ENCODE data around the gene WARS2. TPM values are rescaled to one million over a fixed set of nuclear protein-coding genes. Genes with fewer than 3 reads are reported as not detected.

The WARS2 gene
- polyA plus RNA-seq, 2 of the 4 experiments (the other 2 are of a cell fraction), result 5.9 to 7.9 TPM

DNA sequence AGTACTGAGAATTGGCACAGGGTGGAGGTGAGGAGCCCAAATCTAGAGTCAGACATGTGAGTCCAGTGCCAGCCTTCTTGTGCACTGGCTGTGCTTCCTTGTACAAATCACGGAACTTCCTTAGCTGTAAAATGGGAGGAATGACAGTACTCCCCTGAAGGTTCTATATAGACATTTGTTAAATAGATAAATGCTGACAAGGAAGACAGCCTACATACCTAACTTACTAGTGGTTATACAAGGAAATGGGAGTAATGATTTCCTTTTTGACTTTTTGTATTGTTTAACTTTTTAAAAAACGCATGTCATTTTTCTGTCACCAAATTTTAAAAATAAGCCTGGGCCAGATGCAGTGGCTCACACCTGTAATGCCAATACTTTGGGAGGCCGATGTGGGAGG lies 50.2 kb downstream of the WARS2 start:
- DNase-seq (ENCODE audit: low read depth in 1 of 2, low spot score in 1 of 2) (no peak), ATAC-seq (no peak), FAIRE-seq (no peak)
- TF ChIP-seq EP300 (IDR thresholded peaks at IDR 0.05) (no peak), TFCP2L1 (CRISPR knock-in tag; IDR thresholded peaks at IDR 0.05) (no peak), ZC3H11A (IDR thresholded peaks at IDR 0.05) (no peak)
- no peaks in the 10 kb centered on the region for H3K4me1 ChIP-seq
- H3K27ac ChIP-seq, result no peak overlapping the region
- no peak overlapping the region for H3K4me2 ChIP-seq
- 0 out of 3 replicates have a peak, but pooled peaks cover 2% of the 10 kb centered on the region for H3K9me3 ChIP-seq
- no peak overlapping the region for H3K4me3 ChIP-seq
- WGBS (ENCODE audit: missing lambda C conversion rate), result 92% methylated on average over 3 of the region's 3 CpGs
- ChIA-PET CTCF (no interaction called here), POLR2A (no interaction called here)

DNA sequence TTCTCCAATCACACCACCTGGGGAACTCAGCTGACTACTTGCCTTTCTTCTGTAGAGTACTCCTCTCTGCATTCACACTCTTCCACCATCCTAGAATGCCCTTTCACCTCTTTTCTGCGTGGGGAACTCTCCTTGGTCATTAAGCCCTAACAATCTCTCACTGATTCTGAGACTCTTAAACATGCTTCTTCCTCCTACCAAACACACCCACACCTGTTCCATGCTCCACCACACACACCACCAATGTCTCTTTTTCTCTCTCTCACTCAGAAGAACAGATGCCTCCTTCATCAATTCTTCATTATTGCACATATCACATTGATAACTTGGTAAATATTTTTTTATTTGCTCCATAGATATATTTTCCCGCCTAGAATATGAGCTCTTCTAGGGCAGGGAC lies 53.6 kb downstream of the WARS2 start:
- POLR2A ChIA-PET, result no interaction called here
- 69% methylated on average over 2 of the region's 2 CpGs for WGBS (ENCODE audit: missing lambda C conversion rate)
- FAIRE-seq, result no peak

DNA sequence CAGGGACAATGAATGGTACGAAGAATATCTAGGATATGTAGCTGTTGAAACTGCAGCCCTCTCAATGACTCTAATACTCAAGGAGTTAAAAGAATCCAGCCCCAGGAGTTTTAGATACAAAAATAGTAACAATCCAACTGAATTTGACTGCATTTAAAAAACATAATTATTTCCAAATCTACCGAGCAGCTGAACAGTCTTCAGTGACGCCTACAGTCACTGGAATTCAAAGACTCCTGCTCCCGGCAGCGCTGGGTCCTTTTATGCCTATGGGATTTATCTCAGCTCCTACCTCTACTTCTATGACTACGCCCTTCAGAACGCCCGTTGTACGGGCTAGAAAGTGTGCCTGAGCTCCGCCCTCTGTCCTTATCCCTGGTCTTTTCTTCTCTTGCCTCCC lies 55.7 kb downstream of the WARS2 start:
- ATAC-seq, result no peak
- Histone ChIP-seq H3K27ac (no peak overlapping the region), H3K4me1 (no peaks in the 10 kb centered on the region), H3K4me3 (no peak overlapping the region), H3K9me3 (no peaks in the 10 kb centered on the region), H3K4me2 (no peak overlapping the region)
- no peak for DNase-seq (ENCODE audit: low read depth in 1 of 2, low spot score in 1 of 2)
- FAIRE-seq, result no peak
- CTCF ChIA-PET, result no interaction called here
- 90% methylated on average over 10 of the region's 10 CpGs for WGBS (ENCODE audit: missing lambda C conversion rate)
- TF ChIP-seq RNF2 (IDR thresholded peaks at IDR 0.05; ENCODE audit: borderline replicate concordance, low read depth), result no peak
- TF ChIP-seq, protein P1, sequence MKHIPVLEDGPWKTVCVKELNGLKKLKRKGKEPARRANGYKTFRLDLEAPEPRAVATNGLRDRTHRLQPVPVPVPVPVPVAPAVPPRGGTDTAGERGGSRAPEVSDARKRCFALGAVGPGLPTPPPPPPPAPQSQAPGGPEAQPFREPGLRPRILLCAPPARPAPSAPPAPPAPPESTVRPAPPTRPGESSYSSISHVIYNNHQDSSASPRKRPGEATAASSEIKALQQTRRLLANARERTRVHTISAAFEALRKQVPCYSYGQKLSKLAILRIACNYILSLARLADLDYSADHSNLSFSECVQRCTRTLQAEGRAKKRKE (CRISPR knock-in tag; IDR thresholded peaks at IDR 0.05; ENCODE audit: low read depth), result no peak
- POLR2A ChIA-PET, result no interaction called here

More for the DNA sequence above, 53.6 kb downstream of the WARS2 start:
- ATAC-seq, result no peak
- TF ChIP-seq FOXS1 (CRISPR knock-in tag; IDR thresholded peaks at IDR 0.05), result no peak
- no peak for TF ChIP-seq JUNB (IDR thresholded peaks at IDR 0.05)
- no peak for TF ChIP-seq HES2 (IDR thresholded peaks at IDR 0.05)
- no peak for TF ChIP-seq NPAS2 (CRISPR knock-in tag; IDR thresholded peaks at IDR 0.05; ENCODE audit: borderline replicate concordance)
- Histone ChIP-seq H3K4me3 (no peak overlapping the region), H3K4me1 (no peaks in the 10 kb centered on the region), H3K4me2 (no peak overlapping the region), H3K27ac (no peak overlapping the region), H3K9me3 (0 out of 3 replicates have a peak, but pooled peaks cover 2% of the 10 kb centered on the region)
- CTCF ChIA-PET, result no interaction called here
- DNase-seq (ENCODE audit: low read depth in 1 of 2, low spot score in 1 of 2), result no peak

DNA sequence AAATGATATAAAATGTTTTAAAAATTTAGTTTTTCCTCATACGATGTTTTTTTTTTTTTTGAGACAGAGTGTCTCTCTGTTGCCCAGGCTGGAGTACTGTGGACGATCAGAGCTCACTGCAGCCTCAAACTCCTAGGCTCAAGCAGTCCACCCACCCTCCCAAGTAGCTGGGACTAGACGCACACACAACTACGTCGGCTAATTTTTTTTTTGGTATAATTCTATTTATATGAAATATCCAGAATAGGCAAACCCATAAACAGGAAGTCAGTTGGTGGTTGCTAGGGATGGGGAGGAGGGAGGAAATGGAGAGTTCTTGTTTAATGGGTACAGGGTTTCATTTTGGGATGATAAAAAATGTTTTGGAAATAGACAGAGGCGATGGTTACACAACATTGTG lies 56.5 kb downstream of the WARS2 start:
- ChIA-PET POLR2A (no interaction called here), CTCF (no interaction called here)
- H3K9me3 ChIP-seq, result no peaks in the 10 kb centered on the region
- H3K4me2 ChIP-seq, result no peak overlapping the region
- DNase-seq (ENCODE audit: low read depth in 1 of 2, low spot score in 1 of 2) (no peak), ATAC-seq (no peak), FAIRE-seq (no peak)
- no peak overlapping the region for H3K27ac ChIP-seq
- no peaks in the 10 kb centered on the region for H3K4me1 ChIP-seq
- no peak overlapping the region for H3K4me3 ChIP-seq
- WGBS (ENCODE audit: missing lambda C conversion rate), result 88% methylated on average over 6 of the region's 6 CpGs
- TF ChIP-seq, protein P2, sequence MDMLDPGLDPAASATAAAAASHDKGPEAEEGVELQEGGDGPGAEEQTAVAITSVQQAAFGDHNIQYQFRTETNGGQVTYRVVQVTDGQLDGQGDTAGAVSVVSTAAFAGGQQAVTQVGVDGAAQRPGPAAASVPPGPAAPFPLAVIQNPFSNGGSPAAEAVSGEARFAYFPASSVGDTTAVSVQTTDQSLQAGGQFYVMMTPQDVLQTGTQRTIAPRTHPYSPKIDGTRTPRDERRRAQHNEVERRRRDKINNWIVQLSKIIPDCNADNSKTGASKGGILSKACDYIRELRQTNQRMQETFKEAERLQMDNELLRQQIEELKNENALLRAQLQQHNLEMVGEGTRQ (IDR thresholded peaks at IDR 0.05), result no peak
- TF ChIP-seq HDAC2 (IDR thresholded peaks at IDR 0.05) (no peak), CHD4 (IDR thresholded peaks at IDR 0.05; ENCODE audit: borderline replicate concordance) (no peak), ZNF302 (CRISPR knock-in tag; IDR thresholded peaks at IDR 0.05) (no peak), RFX5 (IDR thresholded peaks at IDR 0.05) (no peak), CBX8 (IDR thresholded peaks at IDR 0.05) (no peak), NFE2L2 (conservative IDR thresholded peaks at IDR 0.05; ENCODE audit: low read length) (no peak), POLR2AphosphoS2 (conservative IDR thresholded peaks at IDR 0.05; ENCODE audit: low read length) (no peak)

DNA sequence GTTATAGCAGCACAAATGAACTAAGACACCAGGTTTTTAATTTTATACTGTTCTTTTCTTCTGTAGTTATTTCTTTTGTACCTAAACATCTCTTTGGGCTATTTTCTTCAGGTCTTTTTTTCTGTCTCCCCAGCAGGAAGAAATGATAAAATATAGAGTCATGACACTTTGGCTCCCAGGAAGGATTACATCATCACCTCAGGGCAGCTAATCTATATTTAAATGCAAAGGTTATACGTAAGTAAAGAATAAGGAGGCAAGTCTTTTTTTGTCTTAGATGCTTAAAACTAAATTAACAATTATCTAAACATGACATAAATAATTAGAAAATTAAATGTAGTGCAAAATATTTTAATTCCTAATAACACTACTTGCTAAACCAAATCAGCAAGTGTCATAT lies 57.0 kb downstream of the WARS2 start:
- ChIA-PET POLR2A (no interaction called here), CTCF (no interaction called here)
- Histone ChIP-seq H3K9me3 (no peaks in the 10 kb centered on the region), H3K4me1 (no peaks in the 10 kb centered on the region), H3K4me3 (no peak overlapping the region), H3K27ac (no peak overlapping the region), H3K4me2 (no peak overlapping the region)
- FAIRE-seq (no peak), DNase-seq (ENCODE audit: low read depth in 1 of 2, low spot score in 1 of 2) (no peak), ATAC-seq (no peak)
- 100% methylated on average over 1 of the region's 1 CpG for WGBS (ENCODE audit: missing lambda C conversion rate)
- TF ChIP-seq BHLHE40 (IDR thresholded peaks at IDR 0.05; ENCODE audit: low read depth, low read length) (no peak), TP53 (CRISPR knock-in tag; IDR thresholded peaks at IDR 0.05) (no peak), FOSB (CRISPR knock-in tag; IDR thresholded peaks at IDR 0.05) (no peak), RAD21 (conservative IDR thresholded peaks at IDR 0.05 in 1 of 2, IDR thresholded peaks at IDR 0.05 in 1 of 2) (no peak), NR3C1 (IDR thresholded peaks at IDR 0.05) (no peak), ZC3H11A (IDR thresholded peaks at IDR 0.05) (no peak), EP300 (IDR thresholded peaks at IDR 0.05) (no peak), MYC (IDR thresholded peaks at IDR 0.05; ENCODE audit: borderline replicate concordance, low read length) (no peak), HOXA7 (CRISPR knock-in tag; IDR thresholded peaks at IDR 0.05) (no peak), HOXB5 (CRISPR knock-in tag; IDR thresholded peaks at IDR 0.05) (no peak), KDM5A (IDR thresholded peaks at IDR 0.05) (no peak)
